ENCODE measurements around the gene EMC6.

EMC6 gene

GRCh38 chr17:3636154-3636907 lies 32.3 kb upstream of the EMC6 start, which contains the start of the genes CTNS and SHPK:
Gene CTNS, plus strand, starts transcription at chr17:3636760. Its CDS starts 3,447 bp downstream, at chr17:3640207.
Gene SHPK, minus strand, starts transcription at chr17:3636250. Its CDS starts 31 bp downstream, at chr17:3636219.
- peak within 1 kb of the TSS; percentile 26 to 93 (median 84) for H3K9ac ChIP-seq (ENCODE audit: low read length in 5 of 5)
- H3K9me3 ChIP-seq (ENCODE audit: control insufficient read depth in 5 of 5, low read length in 5 of 5): no peaks in the 10 kb centered on the region
- H3K36me3 ChIP-seq (ENCODE audit: control insufficient read depth in 5 of 5, insufficient read depth in 5 of 5, low read length in 5 of 5): peaks cover 0 to 22% (median 13%) of the 10 kb centered on the region in 5 donors
- no peaks in the 10 kb centered on the region for H3K27me3 ChIP-seq (ENCODE audit: control insufficient read depth in 5 of 5, insufficient read depth in 4 of 5, low read length in 5 of 5)
- peak within 1 kb of the TSS; percentile 91 for H3K27ac ChIP-seq (ENCODE audit: low read depth, low read length)
- peaks cover 2 to 45% (median 33%) of the 10 kb centered on the region in 5 donors for H3K4me1 ChIP-seq (ENCODE audit: control insufficient read depth in 5 of 5, insufficient read depth in 5 of 5, low read length in 5 of 5)
- peak within 1 kb of the TSS; percentile 74 to 97 (median 92) for H3K4me3 ChIP-seq (ENCODE audit: low read depth in 1 of 5, low read length in 5 of 5)

- Histone ChIP-seq H3K4me1 (ENCODE audit: control insufficient read depth in 5 of 5, insufficient read depth in 5 of 5, low read length in 5 of 5) (peaks cover 2 to 45% (median 35%) of the 10 kb centered on the region in 5 donors), H3K27ac (ENCODE audit: low read depth, low read length) (peak overlapping the region; percentile 91), H3K9ac (ENCODE audit: low read length in 5 of 5) (peak overlapping the region in 4 of 5 donors; percentile 83 to 93 (median 87)), H3K9me3 (ENCODE audit: control insufficient read depth in 5 of 5, low read length in 5 of 5) (no peaks in the 10 kb centered on the region), H3K27me3 (ENCODE audit: control insufficient read depth in 5 of 5, insufficient read depth in 4 of 5, low read length in 5 of 5) (no peaks in the 10 kb centered on the region), H3K36me3 (ENCODE audit: control insufficient read depth in 5 of 5, insufficient read depth in 5 of 5, low read length in 5 of 5) (peaks cover 0 to 26% (median 17%) of the 10 kb centered on the region in 5 donors), H3K4me3 (ENCODE audit: low read depth in 1 of 5, low read length in 5 of 5) (peak overlapping the region; percentile 66 to 97 (median 92))
Measured at GRCh38 chr17:3636908-3637373, 31.7 kb upstream of the EMC6 start.

- Histone ChIP-seq H3K36me3 (ENCODE audit: control insufficient read depth in 5 of 5, insufficient read depth in 5 of 5, low read length in 5 of 5) (peaks cover 0 to 43% (median 21%) of the 10 kb centered on the region in 5 donors), H3K4me1 (ENCODE audit: control insufficient read depth in 5 of 5, insufficient read depth in 5 of 5, low read length in 5 of 5) (peaks cover 0 to 27% (median 21%) of the 10 kb centered on the region in 5 donors), H3K27ac (ENCODE audit: low read depth, low read length) (no peak overlapping the region), H3K9me3 (ENCODE audit: control insufficient read depth in 5 of 5, low read length in 5 of 5) (no peaks in the 10 kb centered on the region), H3K9ac (ENCODE audit: low read length in 5 of 5) (peak overlapping the region in 3 of 5 donors; percentile 10 to 26 (median 11)), H3K4me3 (ENCODE audit: low read depth in 1 of 5, low read length in 5 of 5) (no peak overlapping the region), H3K27me3 (ENCODE audit: control insufficient read depth in 5 of 5, insufficient read depth in 4 of 5, low read length in 5 of 5) (no peaks in the 10 kb centered on the region)
Measured at GRCh38 chr17:3639981-3640596, 28.5 kb upstream of the EMC6 start.

- no peak overlapping the region for H3K4me3 ChIP-seq (ENCODE audit: low read depth in 1 of 5, low read length in 5 of 5)
- no peak overlapping the region for H3K9ac ChIP-seq (ENCODE audit: low read length in 5 of 5)
- H3K9me3 ChIP-seq (ENCODE audit: control insufficient read depth in 5 of 5, low read length in 5 of 5): no peaks in the 10 kb centered on the region
- H3K4me1 ChIP-seq (ENCODE audit: control insufficient read depth in 5 of 5, insufficient read depth in 5 of 5, low read length in 5 of 5): peaks cover 0 to 19% (median 15%) of the 10 kb centered on the region in 5 donors
- no peaks in the 10 kb centered on the region for H3K27me3 ChIP-seq (ENCODE audit: control insufficient read depth in 5 of 5, insufficient read depth in 4 of 5, low read length in 5 of 5)
- peaks cover 0 to 47% (median 24%) of the 10 kb centered on the region in 5 donors for H3K36me3 ChIP-seq (ENCODE audit: control insufficient read depth in 5 of 5, insufficient read depth in 5 of 5, low read length in 5 of 5)
- no peak overlapping the region for H3K27ac ChIP-seq (ENCODE audit: low read depth, low read length)
Measured at GRCh38 chr17:3641014-3641413, 27.6 kb upstream of the EMC6 start.

- peaks cover 0 to 13% (median 12%) of the 10 kb centered on the region in 5 donors for H3K4me1 ChIP-seq (ENCODE audit: control insufficient read depth in 5 of 5, insufficient read depth in 5 of 5, low read length in 5 of 5)
- no peaks in the 10 kb centered on the region for H3K27me3 ChIP-seq (ENCODE audit: control insufficient read depth in 5 of 5, insufficient read depth in 4 of 5, low read length in 5 of 5)
- no peak overlapping the region for H3K4me3 ChIP-seq (ENCODE audit: low read depth in 1 of 5, low read length in 5 of 5)
- no peak overlapping the region for H3K9ac ChIP-seq (ENCODE audit: low read length in 5 of 5)
- H3K36me3 ChIP-seq (ENCODE audit: control insufficient read depth in 5 of 5, insufficient read depth in 5 of 5, low read length in 5 of 5): peaks cover 0 to 47% (median 24%) of the 10 kb centered on the region in 5 donors
- H3K9me3 ChIP-seq (ENCODE audit: control insufficient read depth in 5 of 5, low read length in 5 of 5): no peaks in the 10 kb centered on the region
- no peak overlapping the region for H3K27ac ChIP-seq (ENCODE audit: low read depth, low read length)
Measured at GRCh38 chr17:3641717-3642486, 26.7 kb upstream of the EMC6 start.

- peaks cover 2 to 17% (median 13%) of the 10 kb centered on the region in 5 donors for H3K4me1 ChIP-seq (ENCODE audit: control insufficient read depth in 5 of 5, insufficient read depth in 5 of 5, low read length in 5 of 5)
- no peak overlapping the region for H3K4me3 ChIP-seq (ENCODE audit: low read depth in 1 of 5, low read length in 5 of 5)
- H3K27me3 ChIP-seq (ENCODE audit: control insufficient read depth in 5 of 5, insufficient read depth in 4 of 5, low read length in 5 of 5): no peaks in the 10 kb centered on the region
- no peak overlapping the region for H3K9ac ChIP-seq (ENCODE audit: low read length in 5 of 5)
- H3K36me3 ChIP-seq (ENCODE audit: control insufficient read depth in 5 of 5, insufficient read depth in 5 of 5, low read length in 5 of 5): peaks cover 0 to 61% (median 27%) of the 10 kb centered on the region in 5 donors
- no peaks in the 10 kb centered on the region for H3K9me3 ChIP-seq (ENCODE audit: control insufficient read depth in 5 of 5, low read length in 5 of 5)
- H3K27ac ChIP-seq (ENCODE audit: low read depth, low read length): no peak overlapping the region
Measured at GRCh38 chr17:3643889-3644349, 24.7 kb upstream of the EMC6 start.

- H3K9me3 ChIP-seq (ENCODE audit: control insufficient read depth in 5 of 5, low read length in 5 of 5): no peaks in the 10 kb centered on the region
- H3K27me3 ChIP-seq (ENCODE audit: control insufficient read depth in 5 of 5, insufficient read depth in 4 of 5, low read length in 5 of 5): no peaks in the 10 kb centered on the region
- H3K4me3 ChIP-seq (ENCODE audit: low read depth in 1 of 5, low read length in 5 of 5): no peak overlapping the region
- H3K27ac ChIP-seq (ENCODE audit: low read depth, low read length): no peak overlapping the region
- H3K4me1 ChIP-seq (ENCODE audit: control insufficient read depth in 5 of 5, insufficient read depth in 5 of 5, low read length in 5 of 5): peaks cover 2 to 17% (median 13%) of the 10 kb centered on the region in 5 donors
- H3K9ac ChIP-seq (ENCODE audit: low read length in 5 of 5): no peak overlapping the region
- peaks cover 0 to 67% (median 26%) of the 10 kb centered on the region in 5 donors for H3K36me3 ChIP-seq (ENCODE audit: control insufficient read depth in 5 of 5, insufficient read depth in 5 of 5, low read length in 5 of 5)
Measured at GRCh38 chr17:3645310-3645709, 23.3 kb upstream of the EMC6 start.

- H3K4me3 ChIP-seq (ENCODE audit: low read depth in 1 of 5, low read length in 5 of 5): no peak overlapping the region
- H3K9ac ChIP-seq (ENCODE audit: low read length in 5 of 5): peak overlapping the region in 2 of 5 donors; percentile 49 to 67
- no peaks in the 10 kb centered on the region for H3K27me3 ChIP-seq (ENCODE audit: control insufficient read depth in 5 of 5, insufficient read depth in 4 of 5, low read length in 5 of 5)
- peaks cover 0 to 59% (median 20%) of the 10 kb centered on the region in 5 donors for H3K36me3 ChIP-seq (ENCODE audit: control insufficient read depth in 5 of 5, insufficient read depth in 5 of 5, low read length in 5 of 5)
- H3K4me1 ChIP-seq (ENCODE audit: control insufficient read depth in 5 of 5, insufficient read depth in 5 of 5, low read length in 5 of 5): peaks cover 2 to 17% (median 13%) of the 10 kb centered on the region in 5 donors
- H3K9me3 ChIP-seq (ENCODE audit: control insufficient read depth in 5 of 5, low read length in 5 of 5): no peaks in the 10 kb centered on the region
- peak overlapping the region; percentile 37 for H3K27ac ChIP-seq (ENCODE audit: low read depth, low read length)
Measured at GRCh38 chr17:3647251-3647650, 21.4 kb upstream of the EMC6 start.

GRCh38 chr17:3647769-3648555 lies 20.6 kb upstream of the EMC6 start:
- H3K36me3 ChIP-seq (ENCODE audit: control insufficient read depth in 5 of 5, insufficient read depth in 5 of 5, low read length in 5 of 5): peaks cover 0 to 57% (median 20%) of the 10 kb centered on the region in 5 donors
- H3K27ac ChIP-seq (ENCODE audit: low read depth, low read length): peak overlapping the region; percentile 37
- H3K9ac ChIP-seq (ENCODE audit: low read length in 5 of 5): peak overlapping the region in 2 of 5 donors; percentile 49 to 67
- no peaks in the 10 kb centered on the region for H3K27me3 ChIP-seq (ENCODE audit: control insufficient read depth in 5 of 5, insufficient read depth in 4 of 5, low read length in 5 of 5)
- no peaks in the 10 kb centered on the region for H3K9me3 ChIP-seq (ENCODE audit: control insufficient read depth in 5 of 5, low read length in 5 of 5)
- peaks cover 2 to 17% (median 13%) of the 10 kb centered on the region in 5 donors for H3K4me1 ChIP-seq (ENCODE audit: control insufficient read depth in 5 of 5, insufficient read depth in 5 of 5, low read length in 5 of 5)
- H3K4me3 ChIP-seq (ENCODE audit: low read depth in 1 of 5, low read length in 5 of 5): no peak overlapping the region

Measured in subcutaneous abdominal adipose tissue (tissue), 5 donors.